Panc1 (cell line): ENCODE results near the gene PRTN3. TPM values are rescaled to one million over a fixed set of nuclear protein-coding genes. Genes with fewer than 3 reads are reported as not detected.

Source experiments
- ATAC-seq: fragments of 200-7000 bp; cut with Tn5 transposase; 2 replicates; pipeline ENCODE4 v1.9.1; 2020; ENCODE audit warnings: mild to moderate bottlenecking, moderate library complexity
- BruUV-seq: library from RNA; stranded (reverse); fragments of 400-500 nt; replicated peaks from 2 replicates; lab custom pipeline; 2021; lab: Mats Ljungman, UMichigan
- CTCF ChIA-PET: fragments of 300-600 bp; sonication (Branson Sonifier 250); formaldehyde crosslinking; loops from one replicate; lab custom pipeline; 2022; ENCODE audit warnings: antibody characterized with exemption; lab: Charles Lee
- POLR2A ChIA-PET: fragments of 300-600 bp; sonication (Branson Sonifier 250); formaldehyde crosslinking; loops from one replicate; lab custom pipeline; 2022; ENCODE audit warnings: antibody characterized with exemption; lab: Charles Lee
- DNase-seq: peaks from one replicate; pipeline ENCODE4 v3.0.0-alpha.2; 2010; ENCODE audit warnings: low read depth, low spot score
- H3K27ac ChIP-seq: 2 replicates; pipeline ENCODE4 v1.5.1; 2011; ENCODE audit warnings: mild to moderate bottlenecking, low read length, inconsistent platforms
- H3K27me3 ChIP-seq: fragments of 200-500 bp; sonication (Bioruptor generic); 2 replicates; pipeline ENCODE4 v1.6.0; 2014; ENCODE audit warnings: low read length, inconsistent platforms; ENCODE audit not compliant: control insufficient read depth, insufficient read depth
- H3K36me3 ChIP-seq: fragments of 200-500 bp; sonication (Bioruptor generic); 2 replicates; pipeline ENCODE4 v1.5.1; 2014; ENCODE audit warnings: inconsistent platforms, mild to moderate bottlenecking, low read length, moderate library complexity; ENCODE audit not compliant: control insufficient read depth, insufficient read depth
- H3K4me1 ChIP-seq: 2 replicates; pipeline ENCODE4 v1.5.1; 2011; ENCODE audit warnings: inconsistent platforms, mild to moderate bottlenecking, low read length, moderate library complexity; ENCODE audit not compliant: control insufficient read depth, insufficient read depth
- H3K4me3 ChIP-seq, 2 experiments: 2 replicates each; pipeline ENCODE4 v1.5.1; 2011 to 2012; ENCODE audit warnings: low read depth in 2 of 2, low read length in 2 of 2, mild to moderate bottlenecking in 2 of 2, inconsistent platforms in 1 of 2, moderate library complexity in 1 of 2
- H3K9me3 ChIP-seq: fragments of 200-500 bp; sonication (Bioruptor generic); 2 replicates; pipeline ENCODE4 v1.5.1; 2014; ENCODE audit warnings: low read depth, mild to moderate bottlenecking, inconsistent platforms, low read length, moderate library complexity; ENCODE audit not compliant: control insufficient read depth, insufficient read depth
- POLR2AphosphoS5 ChIP-seq: IDR thresholded peaks from 2 replicates; pipeline ENCODE4 v1.6.1; 2012; ENCODE audit warnings: mild to moderate bottlenecking, low read depth, low read length, moderate library complexity
- SIN3A ChIP-seq: IDR thresholded peaks from 2 replicates; pipeline ENCODE4 v1.6.1; 2012; ENCODE audit warnings: low read depth, mild to moderate bottlenecking, low read length, moderate library complexity, borderline replicate concordance; ENCODE audit not compliant: insufficient read depth
- TCF7L2 ChIP-seq: IDR thresholded peaks from 2 replicates; pipeline ENCODE4 v1.6.1; 2011; ENCODE audit warnings: mild to moderate bottlenecking, low read depth, low read length, inconsistent platforms
- in situ Hi-C: cut with HindIII; loops from 2 replicates; pipeline ENCODE4 v1.10.0; 2016; ENCODE audit warnings: low sequenced_read_pairs, low pct_unique_long_range_greater_than_20kb
- intact Hi-C: fragments of 100-400 bp; cut with micrococcal nuclease; formaldehyde crosslinking; loops from one replicate; pipeline ENCODE4 v1.10.0; 2022; ENCODE audit not compliant: unreplicated experiment
- total RNA-seq: library from RNA; stranded (reverse); gene quantifications from one replicate; pipeline ENCODE4 v1.2.1, GENCODE V29; 2021; ENCODE audit not compliant: unreplicated experiment
- TF ChIP-seq, protein P1 (sequence below), 2 experiments: IDR thresholded peaks; 2 replicates each; pipeline ENCODE4 v1.6.1; 2011 to 2012; ENCODE audit warnings: low read depth in 2 of 2, control low read depth in 1 of 2, low read length in 1 of 2, mild to moderate bottlenecking in 1 of 2, moderate library complexity in 1 of 2; ENCODE audit not compliant: insufficient read depth in 1 of 2
- TF ChIP-seq, protein P2 (sequence below): fragments of 450-650 bp; IDR thresholded peaks from 2 replicates; pipeline ENCODE4 v1.5.1; 2017; ENCODE audit warnings: mild to moderate bottlenecking

PRTN3 gene
- total RNA-seq, 1 experiment from 2014 or later, result 1.5 TPM

DNA sequence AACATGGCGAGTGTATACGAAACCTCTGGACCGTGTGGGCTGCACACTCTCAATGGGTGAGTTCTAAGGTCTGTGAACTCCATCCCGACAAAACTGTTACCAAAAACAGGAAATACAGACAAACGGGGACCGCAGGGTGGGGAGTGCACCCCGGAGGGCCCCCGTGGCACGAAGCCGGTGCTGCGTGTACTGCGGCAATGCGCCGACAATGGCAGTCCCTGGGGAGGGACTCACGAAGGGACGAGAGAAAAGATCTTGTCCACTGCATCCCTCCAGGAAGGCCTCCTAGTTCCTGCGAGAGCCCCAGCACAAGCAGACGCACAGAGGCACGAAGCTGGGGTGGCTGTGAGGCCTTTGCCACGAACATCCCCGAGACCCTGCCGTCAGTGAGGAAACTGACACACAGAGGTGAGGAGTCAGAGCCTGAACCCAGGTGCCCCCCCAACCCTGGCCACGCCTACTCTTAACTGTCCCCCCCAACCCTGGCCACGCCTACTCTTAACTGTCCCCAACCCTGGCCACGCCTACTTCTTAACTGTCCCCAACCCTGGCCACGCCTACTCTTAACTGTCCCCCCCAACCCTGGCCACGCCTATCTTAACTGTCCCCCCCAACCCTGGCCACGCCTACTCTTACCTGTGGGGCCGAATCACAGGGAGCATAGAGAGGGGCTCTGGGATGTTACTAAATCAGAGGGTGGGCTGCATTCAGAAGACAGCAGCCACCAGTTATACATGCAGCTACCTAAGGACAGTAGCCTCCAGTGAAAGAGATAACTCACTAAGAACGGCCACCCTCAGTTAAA lies 48.0 kb downstream of the PRTN3 start:
- DNase-seq, result no peak
- no peak for ATAC-seq
- BruUV-seq, result TSS peak; percentile 70
- no peaks in the 10 kb centered on the region for H3K27me3 ChIP-seq
- H3K36me3 ChIP-seq, result no peaks in the 10 kb centered on the region
- intact Hi-C loops (no loop called here), in situ Hi-C loops (no loop called here)
- no peak overlapping the region for H3K27ac ChIP-seq
- ChIA-PET CTCF (no interaction called here), POLR2A (no interaction called here)
- no peaks in the 10 kb centered on the region for H3K9me3 ChIP-seq
- TF ChIP-seq SIN3A, result no peak
- TF ChIP-seq, protein P1, sequence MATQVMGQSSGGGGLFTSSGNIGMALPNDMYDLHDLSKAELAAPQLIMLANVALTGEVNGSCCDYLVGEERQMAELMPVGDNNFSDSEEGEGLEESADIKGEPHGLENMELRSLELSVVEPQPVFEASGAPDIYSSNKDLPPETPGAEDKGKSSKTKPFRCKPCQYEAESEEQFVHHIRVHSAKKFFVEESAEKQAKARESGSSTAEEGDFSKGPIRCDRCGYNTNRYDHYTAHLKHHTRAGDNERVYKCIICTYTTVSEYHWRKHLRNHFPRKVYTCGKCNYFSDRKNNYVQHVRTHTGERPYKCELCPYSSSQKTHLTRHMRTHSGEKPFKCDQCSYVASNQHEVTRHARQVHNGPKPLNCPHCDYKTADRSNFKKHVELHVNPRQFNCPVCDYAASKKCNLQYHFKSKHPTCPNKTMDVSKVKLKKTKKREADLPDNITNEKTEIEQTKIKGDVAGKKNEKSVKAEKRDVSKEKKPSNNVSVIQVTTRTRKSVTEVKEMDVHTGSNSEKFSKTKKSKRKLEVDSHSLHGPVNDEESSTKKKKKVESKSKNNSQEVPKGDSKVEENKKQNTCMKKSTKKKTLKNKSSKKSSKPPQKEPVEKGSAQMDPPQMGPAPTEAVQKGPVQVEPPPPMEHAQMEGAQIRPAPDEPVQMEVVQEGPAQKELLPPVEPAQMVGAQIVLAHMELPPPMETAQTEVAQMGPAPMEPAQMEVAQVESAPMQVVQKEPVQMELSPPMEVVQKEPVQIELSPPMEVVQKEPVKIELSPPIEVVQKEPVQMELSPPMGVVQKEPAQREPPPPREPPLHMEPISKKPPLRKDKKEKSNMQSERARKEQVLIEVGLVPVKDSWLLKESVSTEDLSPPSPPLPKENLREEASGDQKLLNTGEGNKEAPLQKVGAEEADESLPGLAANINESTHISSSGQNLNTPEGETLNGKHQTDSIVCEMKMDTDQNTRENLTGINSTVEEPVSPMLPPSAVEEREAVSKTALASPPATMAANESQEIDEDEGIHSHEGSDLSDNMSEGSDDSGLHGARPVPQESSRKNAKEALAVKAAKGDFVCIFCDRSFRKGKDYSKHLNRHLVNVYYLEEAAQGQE (IDR thresholded peaks at IDR 0.05; ENCODE audit: insufficient read depth in 1 of 2, low read depth in 2 of 2, low read length in 1 of 2), result no peak
- no peak for TF ChIP-seq POLR2AphosphoS5
- no peak for TF ChIP-seq TCF7L2
- TF ChIP-seq, protein P2, sequence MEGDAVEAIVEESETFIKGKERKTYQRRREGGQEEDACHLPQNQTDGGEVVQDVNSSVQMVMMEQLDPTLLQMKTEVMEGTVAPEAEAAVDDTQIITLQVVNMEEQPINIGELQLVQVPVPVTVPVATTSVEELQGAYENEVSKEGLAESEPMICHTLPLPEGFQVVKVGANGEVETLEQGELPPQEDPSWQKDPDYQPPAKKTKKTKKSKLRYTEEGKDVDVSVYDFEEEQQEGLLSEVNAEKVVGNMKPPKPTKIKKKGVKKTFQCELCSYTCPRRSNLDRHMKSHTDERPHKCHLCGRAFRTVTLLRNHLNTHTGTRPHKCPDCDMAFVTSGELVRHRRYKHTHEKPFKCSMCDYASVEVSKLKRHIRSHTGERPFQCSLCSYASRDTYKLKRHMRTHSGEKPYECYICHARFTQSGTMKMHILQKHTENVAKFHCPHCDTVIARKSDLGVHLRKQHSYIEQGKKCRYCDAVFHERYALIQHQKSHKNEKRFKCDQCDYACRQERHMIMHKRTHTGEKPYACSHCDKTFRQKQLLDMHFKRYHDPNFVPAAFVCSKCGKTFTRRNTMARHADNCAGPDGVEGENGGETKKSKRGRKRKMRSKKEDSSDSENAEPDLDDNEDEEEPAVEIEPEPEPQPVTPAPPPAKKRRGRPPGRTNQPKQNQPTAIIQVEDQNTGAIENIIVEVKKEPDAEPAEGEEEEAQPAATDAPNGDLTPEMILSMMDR, result no peak
- no peak overlapping the region for H3K4me3 ChIP-seq
- no peaks in the 10 kb centered on the region for H3K4me1 ChIP-seq

DNA sequence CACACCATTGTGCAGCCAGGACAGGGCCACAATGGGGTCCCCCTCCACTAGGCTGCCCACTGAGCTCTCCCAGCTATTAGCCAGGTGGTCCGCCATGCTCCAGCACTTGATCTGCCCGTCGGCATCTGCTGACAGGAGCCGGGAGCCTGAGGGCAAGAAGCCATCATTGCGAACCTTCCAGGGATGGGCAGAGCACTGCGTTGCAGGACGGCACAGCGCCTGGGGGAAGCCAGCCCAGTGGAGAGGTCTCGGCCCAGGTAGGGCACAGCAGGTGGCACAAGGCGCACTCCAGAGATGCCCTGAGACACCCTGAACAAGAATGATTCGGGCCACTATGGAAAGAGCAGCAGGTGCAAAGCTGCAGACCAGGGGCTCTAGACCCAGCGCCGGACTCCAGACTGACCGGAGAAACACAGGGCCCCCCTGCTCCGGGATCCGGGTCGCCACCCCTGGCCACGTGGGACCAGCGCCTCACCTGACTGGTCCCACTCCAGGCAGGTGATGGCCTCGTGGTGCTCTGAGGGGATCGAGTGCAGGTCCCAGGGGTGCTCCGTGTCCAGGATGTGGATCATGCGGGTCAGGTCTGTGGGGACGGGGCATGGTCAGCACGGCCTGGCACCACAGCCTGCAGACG lies 49.0 kb downstream of the PRTN3 start:
- in situ Hi-C loops, result no loop called here
- TF ChIP-seq, protein P1 (IDR thresholded peaks at IDR 0.05; ENCODE audit: insufficient read depth in 1 of 2, low read depth in 2 of 2, low read length in 1 of 2), result no peak
- no peak for TF ChIP-seq POLR2AphosphoS5
- TF ChIP-seq, protein P2, result no peak
- no peak for TF ChIP-seq TCF7L2
- TF ChIP-seq SIN3A, result no peak
- intact Hi-C loops, result no loop called here
- DNase-seq (no peak), ATAC-seq (no peak)
- Histone ChIP-seq H3K36me3 (no peaks in the 10 kb centered on the region), H3K27ac (no peak overlapping the region), H3K27me3 (no peaks in the 10 kb centered on the region), H3K9me3 (no peaks in the 10 kb centered on the region), H3K4me1 (no peaks in the 10 kb centered on the region), H3K4me3 (no peak overlapping the region)
- CTCF ChIA-PET, result no interaction called here
- BruUV-seq, result no TSS peak
- POLR2A ChIA-PET, result no interaction called here
